ENCODE data around the gene R3HCC1L. TPM values are rescaled to one million over a fixed set of nuclear protein-coding genes. Genes with fewer than 3 reads are reported as not detected.

The R3HCC1L gene
- total and polyA plus RNA-seq, 2 of the 4 experiments (the other 2 are of a cell fraction) = 8.3 to 14.7 TPM

DNA sequence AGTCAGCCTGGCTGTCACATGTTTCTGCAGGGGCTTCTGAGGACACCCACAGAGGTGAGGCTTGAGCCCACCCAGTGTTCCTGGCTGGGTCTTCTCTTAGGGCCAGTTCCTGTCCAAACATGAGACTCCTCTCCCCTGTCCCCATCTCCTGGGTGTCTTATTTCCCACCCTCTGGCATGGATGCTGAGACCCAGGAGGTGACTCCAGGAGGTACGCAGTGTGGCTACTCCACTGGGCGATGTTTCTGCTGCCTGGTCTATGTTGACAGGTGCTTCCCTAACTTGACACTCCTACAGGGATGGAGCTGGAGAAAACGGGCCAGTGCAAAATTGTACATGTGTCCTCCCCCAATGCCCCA is 159.8 kb downstream of the R3HCC1L start:
- no peak overlapping the region for H3K56ac ChIP-seq (ENCODE audit: extremely low read depth, insufficient read depth, low read length)
- H3K23ac ChIP-seq (ENCODE audit: low read depth, low read length) = no peak overlapping the region
- H3K27ac ChIP-seq (ENCODE audit: insufficient read depth, low read length) = no peak overlapping the region
- H2BK120ac ChIP-seq (ENCODE audit: low read depth, low read length) = no peak overlapping the region
- no peak overlapping the region for H3K4me2 ChIP-seq (ENCODE audit: low read depth, low read length)
- no peaks in the 10 kb centered on the region for H3K9me1 ChIP-seq (ENCODE audit: insufficient read depth, low read length)
- no peak for DNase-seq
- H3K4ac ChIP-seq (ENCODE audit: low read depth, low read length) = no peak overlapping the region
- dilution Hi-C loops (cut with HindIII; ENCODE audit: low sequenced_read_pairs, unreplicated experiment) (no loop called here), in situ Hi-C loops (cut with MboI; ENCODE audit: low sequenced_read_pairs) (no loop called here), intact Hi-C loops (cut with micrococcal nuclease) (no loop called here)
- ATAC-seq (ENCODE audit: low read depth) = no peak
- no TSS peak for BruUV-seq (replicated peaks)
- no peak overlapping the region for H2AK5ac ChIP-seq (ENCODE audit: low read depth, low read length)
- H2BK20ac ChIP-seq (ENCODE audit: low read depth, low read length) = no peak overlapping the region
- no peaks in the 10 kb centered on the region for H3K79me1 ChIP-seq (ENCODE audit: low read depth in 1 of 2, low read length in 2 of 2)
- no peak overlapping the region for H2BK15ac ChIP-seq (ENCODE audit: low read depth, low read length)
- no peak overlapping the region for H4K91ac ChIP-seq (ENCODE audit: insufficient read depth, low read depth, low read length)
- H3K18ac ChIP-seq (ENCODE audit: low read depth, low read length) = no peak overlapping the region
- no peak overlapping the region for H4K8ac ChIP-seq (ENCODE audit: low read depth in 2 of 2, low read length in 2 of 2)
- no peak overlapping the region for H2AK9ac ChIP-seq (replicated peaks; ENCODE audit: low read depth, low read length, poor library complexity)
- no peaks in the 10 kb centered on the region for H3K36me3 ChIP-seq (ENCODE audit: control insufficient read depth, insufficient read depth, low read length)
- H3K9me3 ChIP-seq (ENCODE audit: control insufficient read depth, insufficient read depth, low read length) = no peaks in the 10 kb centered on the region
- no peak overlapping the region for H4K5ac ChIP-seq (ENCODE audit: low read depth, low read length)
- no peak overlapping the region for H3K9ac ChIP-seq (ENCODE audit: low read depth, low read length)
- H2BK5ac ChIP-seq (ENCODE audit: low read depth, low read length, poor library complexity, severe bottlenecking) = no peak overlapping the region
- no peak overlapping the region for H3K4me3 ChIP-seq (ENCODE audit: insufficient read depth, low read depth, low read length)
- H2AFZ ChIP-seq (replicated peaks; ENCODE audit: low read length, poor library complexity) = no peak overlapping the region
- POLR2A ChIA-PET (ENCODE audit: unreplicated experiment) = no interaction called here
- H3K14ac ChIP-seq (replicated peaks; ENCODE audit: low read depth, low read length) = no peak overlapping the region
- CTCF ChIA-PET = interaction anchor here (1.6 kb wide), 1 partner anchor 51 kb away, joined by 3 read pairs; no protein-coding TSS in a partner anchor
- WGBS, 2 experiments (ENCODE audit: extremely low coverage in 2 of 2, insufficient read length in 1 of 2) = 60% methylated on average over 1 of the region's 3 CpGs; no CpG with 5 or more reads in 1 of the 2 experiments
- no peak for TF ChIP-seq MAZ (IDR thresholded peaks at IDR 0.05; ENCODE audit: borderline replicate concordance, low read depth, low read length)
- TF ChIP-seq FOS (IDR thresholded peaks at IDR 0.05; ENCODE audit: low read depth, low read length) = no peak
- TF ChIP-seq, protein P1, sequence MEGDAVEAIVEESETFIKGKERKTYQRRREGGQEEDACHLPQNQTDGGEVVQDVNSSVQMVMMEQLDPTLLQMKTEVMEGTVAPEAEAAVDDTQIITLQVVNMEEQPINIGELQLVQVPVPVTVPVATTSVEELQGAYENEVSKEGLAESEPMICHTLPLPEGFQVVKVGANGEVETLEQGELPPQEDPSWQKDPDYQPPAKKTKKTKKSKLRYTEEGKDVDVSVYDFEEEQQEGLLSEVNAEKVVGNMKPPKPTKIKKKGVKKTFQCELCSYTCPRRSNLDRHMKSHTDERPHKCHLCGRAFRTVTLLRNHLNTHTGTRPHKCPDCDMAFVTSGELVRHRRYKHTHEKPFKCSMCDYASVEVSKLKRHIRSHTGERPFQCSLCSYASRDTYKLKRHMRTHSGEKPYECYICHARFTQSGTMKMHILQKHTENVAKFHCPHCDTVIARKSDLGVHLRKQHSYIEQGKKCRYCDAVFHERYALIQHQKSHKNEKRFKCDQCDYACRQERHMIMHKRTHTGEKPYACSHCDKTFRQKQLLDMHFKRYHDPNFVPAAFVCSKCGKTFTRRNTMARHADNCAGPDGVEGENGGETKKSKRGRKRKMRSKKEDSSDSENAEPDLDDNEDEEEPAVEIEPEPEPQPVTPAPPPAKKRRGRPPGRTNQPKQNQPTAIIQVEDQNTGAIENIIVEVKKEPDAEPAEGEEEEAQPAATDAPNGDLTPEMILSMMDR (conservative IDR thresholded peaks at IDR 0.05; ENCODE audit: low read depth, low read length) = no peak
- no peak for TF ChIP-seq RAD21 (IDR thresholded peaks at IDR 0.05; ENCODE audit: low read length)
- TF ChIP-seq, protein P2, sequence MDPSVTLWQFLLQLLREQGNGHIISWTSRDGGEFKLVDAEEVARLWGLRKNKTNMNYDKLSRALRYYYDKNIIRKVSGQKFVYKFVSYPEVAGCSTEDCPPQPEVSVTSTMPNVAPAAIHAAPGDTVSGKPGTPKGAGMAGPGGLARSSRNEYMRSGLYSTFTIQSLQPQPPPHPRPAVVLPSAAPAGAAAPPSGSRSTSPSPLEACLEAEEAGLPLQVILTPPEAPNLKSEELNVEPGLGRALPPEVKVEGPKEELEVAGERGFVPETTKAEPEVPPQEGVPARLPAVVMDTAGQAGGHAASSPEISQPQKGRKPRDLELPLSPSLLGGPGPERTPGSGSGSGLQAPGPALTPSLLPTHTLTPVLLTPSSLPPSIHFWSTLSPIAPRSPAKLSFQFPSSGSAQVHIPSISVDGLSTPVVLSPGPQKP (IDR thresholded peaks at IDR 0.05; ENCODE audit: borderline replicate concordance, low read depth, low read length) = no peak
- H3K4me1 ChIP-seq (ENCODE audit: control insufficient read depth, insufficient read depth, low read length) = no peaks in the 10 kb centered on the region; the same call in 1 of the 2 replicates
- no peaks in the 10 kb centered on the region for H4K20me1 ChIP-seq (ENCODE audit: insufficient read depth, low read length)
- H3K27me3 ChIP-seq (ENCODE audit: control insufficient read depth, insufficient read depth, low read length) = peaks cover 36% of the 10 kb centered on the region

Other genes starting within 250 kb of the R3HCC1L start
- gene CRTAC1, start 104.0 kb upstream of the R3HCC1L start, total RNA-seq (2012; rRNA removed) = not detected in 2 replicates
- gene CRTAC1, start 104.0 kb upstream of the R3HCC1L start, polyA plus RNA-seq (2012; rRNA removed) = not detected in 2 replicates
- 17.5 and 20.8 TPM in 2 replicates for gene LOXL4, start 133.5 kb downstream of the R3HCC1L start, total RNA-seq (2012; rRNA removed)
- 24.9 and 26.7 TPM in 2 replicates for gene LOXL4, start 133.5 kb downstream of the R3HCC1L start, polyA plus RNA-seq (2012; rRNA removed)